ENCODE data around the gene LPCAT2.

LPCAT2 gene

GRCh38 chr16:55503726-55504550, 4.9 kb upstream of the LPCAT2 start:
- no peak for DNase-seq

DNA sequence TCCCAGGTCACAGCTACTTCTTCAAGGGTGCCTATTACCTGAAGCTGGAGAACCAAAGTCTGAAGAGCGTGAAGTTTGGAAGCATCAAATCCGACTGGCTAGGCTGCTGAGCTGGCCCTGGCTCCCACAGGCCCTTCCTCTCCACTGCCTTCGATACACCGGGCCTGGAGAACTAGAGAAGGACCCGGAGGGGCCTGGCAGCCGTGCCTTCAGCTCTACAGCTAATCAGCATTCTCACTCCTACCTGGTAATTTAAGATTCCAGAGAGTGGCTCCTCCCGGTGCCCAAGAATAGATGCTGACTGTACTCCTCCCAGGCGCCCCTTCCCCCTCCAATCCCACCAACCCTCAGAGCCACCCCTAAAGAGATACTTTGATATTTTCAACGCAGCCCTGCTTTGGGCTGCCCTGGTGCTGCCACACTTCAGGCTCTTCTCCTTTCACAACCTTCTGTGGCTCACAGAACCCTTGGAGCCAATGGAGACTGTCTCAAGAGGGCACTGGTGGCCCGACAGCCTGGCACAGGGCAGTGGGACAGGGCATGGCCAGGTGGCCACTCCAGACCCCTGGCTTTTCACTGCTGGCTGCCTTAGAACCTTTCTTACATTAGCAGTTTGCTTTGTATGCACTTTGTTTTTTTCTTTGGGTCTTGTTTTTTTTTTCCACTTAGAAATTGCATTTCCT, 3.4 kb upstream of the LPCAT2 start:
- no peak for DNase-seq

DNA sequence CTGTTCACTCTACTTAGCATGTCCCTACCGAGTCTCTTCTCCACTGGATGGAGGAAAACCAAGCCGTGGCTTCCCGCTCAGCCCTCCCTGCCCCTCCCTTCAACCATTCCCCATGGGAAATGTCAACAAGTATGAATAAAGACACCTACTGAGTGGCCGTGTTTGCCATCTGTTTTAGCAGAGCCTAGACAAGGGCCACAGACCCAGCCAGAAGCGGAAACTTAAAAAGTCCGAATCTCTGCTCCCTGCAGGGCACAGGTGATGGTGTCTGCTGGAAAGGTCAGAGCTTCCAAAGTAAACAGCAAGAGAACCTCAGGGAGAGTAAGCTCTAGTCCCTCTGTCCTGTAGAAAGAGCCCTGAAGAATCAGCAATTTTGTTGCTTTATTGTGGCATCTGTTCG, 2.8 kb upstream of the LPCAT2 start:
- no peak for DNase-seq

DNA sequence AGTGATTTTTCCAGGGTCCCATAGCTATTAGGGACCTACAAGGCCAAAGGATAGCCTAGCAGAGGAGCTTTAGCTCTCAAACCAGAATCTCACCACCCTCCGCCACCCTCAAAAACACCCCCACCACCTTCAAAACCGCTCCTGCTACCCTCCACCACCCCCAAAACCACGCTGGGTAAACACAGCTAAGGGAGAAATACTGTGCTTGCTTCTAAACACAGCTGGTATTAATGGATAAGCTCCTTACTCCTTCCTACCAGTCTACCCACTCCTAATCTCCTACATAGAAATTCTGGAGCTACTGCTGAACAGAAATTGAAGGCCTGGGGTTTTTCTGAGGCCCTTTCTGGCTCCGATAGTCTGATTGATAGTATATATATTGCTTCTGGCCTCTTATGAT, 2.2 kb upstream of the LPCAT2 start:
- no peak for DNase-seq

GRCh38 chr16:55508271-55508921, 476 bp upstream of the LPCAT2 start:
- no peak for DNase-seq

- no peak for DNase-seq
These were observed 1.4 kb downstream of the LPCAT2 start for GRCh38 chr16:55510185-55510805.

- DNase-seq = no peak
These were observed 4.1 kb downstream of the LPCAT2 start for GRCh38 chr16:55512941-55513340.

GRCh38 chr16:55513616-55514015, 4.7 kb downstream of the LPCAT2 start:
- no peak for DNase-seq

- no peak for DNase-seq
These were observed 6.2 kb downstream of the LPCAT2 start for GRCh38 chr16:55515111-55515510.

GRCh38 chr16:55521792-55522191, 12.9 kb downstream of the LPCAT2 start:
- no peak for DNase-seq

DNA sequence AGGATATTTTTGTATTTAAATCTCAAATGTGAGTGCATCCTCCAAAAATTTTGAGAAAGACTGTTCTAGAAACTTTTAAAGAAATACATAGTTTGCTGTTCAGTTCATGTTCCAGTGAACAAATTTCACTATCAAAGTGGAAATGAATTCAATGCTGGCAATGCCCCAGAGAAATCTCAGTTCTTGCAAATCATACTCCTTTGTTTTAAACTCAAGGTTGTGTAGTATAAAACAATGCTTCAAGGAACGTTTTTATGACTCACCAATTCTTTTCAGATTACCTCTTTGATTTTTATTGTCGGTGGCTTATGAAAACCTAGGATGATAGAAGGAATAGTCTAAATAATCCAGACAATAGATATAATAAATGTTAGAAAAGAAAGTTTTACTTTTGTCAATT, 17.6 kb downstream of the LPCAT2 start:
- DNase-seq = no peak

GRCh38 chr16:55527885-55528284, 19.0 kb downstream of the LPCAT2 start:
- DNase-seq = no peak

DNA sequence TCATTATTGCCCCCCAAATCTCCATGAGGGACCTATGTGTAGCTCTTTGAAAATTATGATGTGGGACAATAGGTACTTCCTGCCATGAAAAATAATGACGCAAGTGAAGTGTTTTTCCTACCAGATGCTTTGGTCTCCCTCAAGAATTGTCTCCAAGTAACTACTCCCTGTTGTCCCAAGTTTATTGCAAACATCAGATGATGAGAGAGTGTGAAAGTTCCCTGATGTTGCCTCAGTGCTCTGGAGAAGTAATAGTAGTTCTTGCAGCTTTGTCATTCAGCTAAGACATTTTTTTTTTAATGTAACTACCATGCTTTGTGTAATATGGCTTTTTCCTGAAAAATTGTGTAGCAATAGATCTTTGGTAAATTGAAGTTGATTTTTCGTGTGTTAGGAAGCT, 20.1 kb downstream of the LPCAT2 start:
- no peak for DNase-seq

DNA sequence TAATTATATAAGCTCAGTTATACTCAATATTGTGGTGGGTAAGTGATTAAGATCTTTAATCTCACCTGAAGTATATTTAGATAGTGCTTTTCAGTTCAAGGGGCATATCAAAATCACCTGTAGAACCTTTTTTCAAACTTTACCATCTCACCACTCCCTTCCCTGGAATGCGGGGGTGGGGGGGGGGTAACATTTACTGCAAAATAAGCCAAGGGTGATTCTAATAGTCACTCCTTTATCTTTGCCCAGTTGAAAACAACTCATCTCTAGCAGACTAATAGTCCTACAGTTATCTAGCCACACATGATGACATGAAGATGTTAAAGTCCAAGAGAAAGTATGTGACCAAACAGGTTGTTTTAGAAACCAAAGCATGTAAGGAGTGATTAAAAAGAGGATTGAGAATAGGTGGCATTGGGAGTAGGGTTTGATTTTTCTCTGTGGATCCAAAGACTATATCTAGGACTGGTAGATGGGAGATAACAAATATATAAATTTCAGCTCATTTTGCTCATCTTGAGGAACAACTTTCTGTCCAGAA, 21.5 kb downstream of the LPCAT2 start:
- no peak for DNase-seq

DNA sequence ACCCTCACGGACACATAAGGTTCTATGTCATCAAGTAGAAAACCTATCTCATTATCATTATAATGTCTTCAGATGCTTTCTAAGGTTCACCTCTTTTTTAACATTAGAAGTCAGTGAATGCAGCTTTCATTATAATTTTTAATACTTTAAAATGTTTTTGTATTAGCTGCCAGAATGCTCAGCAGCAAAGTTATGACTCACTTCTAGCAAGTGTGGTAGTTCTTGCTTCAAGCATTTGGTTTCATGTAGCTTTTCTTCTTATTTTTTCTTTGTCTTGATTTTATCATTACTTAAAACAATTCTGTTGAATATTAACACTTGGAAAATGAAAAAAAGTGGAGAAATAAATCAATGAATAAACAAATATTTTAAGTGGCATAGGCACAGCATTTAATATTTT, 23.4 kb downstream of the LPCAT2 start:
- no peak for DNase-seq

DNA sequence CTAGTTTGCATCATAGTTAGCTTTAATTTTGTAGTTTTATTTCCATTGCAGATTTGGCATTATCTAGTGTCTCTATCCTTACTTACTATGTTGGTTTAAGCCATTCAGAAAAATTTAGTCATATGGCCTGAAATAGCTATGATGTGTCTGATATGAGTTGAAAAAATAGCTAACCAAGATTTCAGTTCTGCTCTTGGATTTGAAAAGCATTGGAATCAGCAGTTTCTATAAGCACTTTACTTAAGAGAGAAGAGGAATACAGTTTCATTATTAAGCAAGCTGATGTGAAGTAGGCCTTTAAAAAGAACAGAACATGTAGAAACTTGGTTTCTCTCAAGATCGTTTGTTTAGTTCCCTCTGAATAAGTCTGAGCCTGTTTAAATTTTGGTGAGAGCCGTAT, 25.9 kb downstream of the LPCAT2 start:
- DNase-seq = no peak

DNA sequence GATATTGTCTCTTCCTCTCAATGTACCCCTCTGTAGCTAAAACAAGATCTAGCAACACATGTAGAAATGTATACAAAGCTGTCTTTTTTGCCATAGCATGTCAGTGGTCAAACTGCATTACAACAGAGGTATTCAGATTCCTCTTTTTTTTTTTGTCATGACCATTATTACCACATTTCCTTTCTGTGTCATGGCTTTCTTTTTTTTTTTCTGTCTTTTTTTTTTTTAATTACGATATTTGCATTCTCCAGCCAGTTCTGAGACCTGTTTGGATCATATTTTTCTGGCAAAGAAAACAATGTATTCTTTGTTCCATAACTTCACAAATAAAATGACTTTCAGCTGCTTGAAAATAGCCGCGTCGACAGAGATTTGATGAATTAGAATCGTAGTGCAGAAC, 30.2 kb downstream of the LPCAT2 start:
- no peak for DNase-seq

DNA sequence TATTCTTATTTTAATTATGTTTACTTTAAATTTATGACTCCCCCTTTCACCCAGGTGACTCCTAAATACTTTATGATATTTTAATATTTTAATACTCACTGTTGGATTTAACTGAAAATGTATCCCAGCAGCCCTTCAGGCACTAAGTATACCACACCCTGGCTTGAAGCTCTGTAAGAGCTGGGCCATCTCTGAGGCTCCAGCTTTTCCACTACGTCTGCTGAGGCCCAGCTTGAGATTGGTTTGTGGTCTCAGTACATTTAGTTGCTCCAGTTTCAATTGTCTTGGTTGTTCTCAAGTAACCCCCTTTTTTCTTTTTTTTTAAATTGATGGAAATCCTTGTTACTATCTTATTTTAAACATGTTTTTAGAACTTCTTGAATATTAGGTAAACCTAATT, 30.6 kb downstream of the LPCAT2 start:
- DNase-seq = no peak

GRCh38 chr16:55540221-55540620, 31.3 kb downstream of the LPCAT2 start:
- no peak for DNase-seq

- DNase-seq = no peak
These were observed 33.7 kb downstream of the LPCAT2 start for GRCh38 chr16:55542459-55543082.

- DNase-seq = no peak
These were observed 34.6 kb downstream of the LPCAT2 start for GRCh38 chr16:55543472-55543871.

DNA sequence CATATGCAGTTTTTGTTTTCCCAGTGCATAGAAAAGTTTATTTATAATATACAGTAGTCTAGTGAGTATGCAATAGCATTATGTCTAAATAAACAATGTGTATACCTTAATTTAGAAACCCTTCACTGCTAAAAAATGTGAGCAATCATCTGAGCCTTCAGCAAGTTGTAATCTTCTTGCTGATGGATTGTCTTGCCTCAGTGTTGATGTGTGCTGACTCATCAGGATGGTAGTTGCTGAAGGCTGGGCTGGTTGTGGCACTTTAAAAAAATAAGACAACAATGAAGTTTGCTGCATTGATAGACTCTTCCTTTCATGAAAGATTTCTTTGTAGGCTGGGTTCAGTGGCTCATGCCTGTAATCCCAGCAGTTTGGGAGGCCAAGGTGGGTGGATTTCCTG, 43.7 kb downstream of the LPCAT2 start:
- DNase-seq = no peak

GRCh38 chr16:55555436-55555835, 46.6 kb downstream of the LPCAT2 start:
- DNase-seq = no peak
